Right ventricle myocardium superior (tissue), 1 donor: ENCODE measurements around the gene PXDN. TPM values are rescaled to one million over a fixed set of nuclear protein-coding genes. Genes with fewer than 3 reads are reported as not detected.

ENCODE experiments used
- ATAC-seq: fragments of 200-7000 bp; cut with Tn5 transposase; one replicate; pipeline ENCODE4 v1.9.1; 2020; ENCODE audit warnings: mild to moderate bottlenecking; ENCODE audit not compliant: poor library complexity
- DNase-seq: peaks from one replicate; pipeline ENCODE4 v3.0.0-alpha.2; 2020
- intact Hi-C: fragments of 100-400 bp; cut with DNase I; formaldehyde crosslinking; loops from one replicate; pipeline ENCODE4 v1.11.2; 2022
- total RNA-seq: library from RNA; stranded (reverse); fragmentation: NEBNext Ultra II Directional; extraction: Animal tissue kit (Norgen Biotek cat#: 25700); gene quantifications from one replicate; pipeline ENCODE4 v1.2.1, GENCODE V29; 2021
- donor health status: DM: no; HTN: yes; CAD: no; lungs with severe emphysema.

Gene PXDN
- total RNA-seq, 1 donor from 2014 or later = 15.6 TPM

DNA sequence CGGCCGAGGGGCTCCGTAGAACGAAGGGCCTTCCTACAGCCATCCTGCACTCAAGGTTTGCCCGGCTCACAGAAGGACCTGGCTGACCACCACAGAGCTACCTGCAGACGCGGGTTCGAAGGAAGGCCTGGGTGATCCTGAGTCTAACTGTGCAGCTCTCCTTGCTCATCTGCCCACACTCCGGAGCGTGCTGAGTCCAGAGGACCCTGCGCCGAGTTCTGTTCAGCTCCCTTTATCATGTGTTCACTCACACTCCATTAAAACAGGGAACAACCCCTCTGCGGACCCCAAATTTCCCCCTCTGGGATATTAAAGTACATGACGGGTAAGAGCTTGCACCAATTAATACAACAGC is 138.3 kb downstream of the PXDN start:
- DNase-seq (no peak), ATAC-seq (no peak)
- intact Hi-C loops = no loop called here

- peak; percentile 77 for DNase-seq
- ATAC-seq = peak; percentile 59
- intact Hi-C loops = no loop called here
Observed at GRCh38 chr2:1605102-1606045, 138.9 kb downstream of the PXDN start.

- ATAC-seq (no peak), DNase-seq (no peak)
- intact Hi-C loops = no loop called here
Observed at GRCh38 chr2:1603521-1603920, 140.8 kb downstream of the PXDN start.

DNA sequence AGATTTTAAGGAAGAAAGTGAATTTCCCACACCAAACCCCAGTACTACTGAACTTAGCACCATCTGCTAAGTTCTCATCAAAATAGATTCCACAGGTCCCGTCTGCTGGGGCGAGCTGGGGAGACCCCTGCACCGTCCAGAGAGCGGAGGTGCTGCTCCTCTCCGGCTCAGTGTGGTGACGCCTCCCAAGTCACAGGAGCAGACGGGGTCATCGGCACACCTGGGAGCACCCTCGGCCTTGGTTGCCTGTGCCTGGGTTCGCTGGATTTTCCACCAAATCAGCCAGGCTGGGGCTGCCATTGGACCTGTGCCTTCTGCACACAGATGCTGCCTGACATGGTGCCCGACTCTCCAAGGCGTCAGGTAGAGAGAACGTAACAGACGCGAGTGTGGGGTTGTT is 141.3 kb downstream of the PXDN start:
- intact Hi-C loops = no loop called here
- no peak for ATAC-seq
- DNase-seq = no peak

- intact Hi-C loops = no loop called here
- no peak for ATAC-seq
- DNase-seq = no peak
Observed at GRCh38 chr2:1602278-1603010, 141.9 kb downstream of the PXDN start.

- intact Hi-C loops = no loop called here
- peak; percentile 64 for DNase-seq
- ATAC-seq = peak; percentile 43
Observed at GRCh38 chr2:1601471-1602277, 142.6 kb downstream of the PXDN start.

DNA sequence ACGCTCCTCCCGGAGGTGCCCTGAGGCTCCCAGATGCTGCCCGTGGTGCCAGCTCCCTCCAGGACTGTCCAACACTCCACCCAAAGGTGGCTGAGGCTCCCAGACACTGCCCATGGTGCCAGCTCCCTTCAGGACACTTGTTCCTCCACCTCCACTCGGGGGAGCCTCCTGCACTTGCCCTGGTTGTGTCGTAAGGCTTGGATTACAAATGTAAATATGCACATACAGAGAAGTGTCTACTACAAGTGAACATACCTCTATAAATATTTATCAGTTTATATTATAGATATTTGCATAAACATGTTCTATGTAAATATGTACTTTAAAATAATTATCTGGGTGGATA is 143.3 kb downstream of the PXDN start:
- DNase-seq = no peak
- no peak for ATAC-seq
- intact Hi-C loops = no loop called here

DNA sequence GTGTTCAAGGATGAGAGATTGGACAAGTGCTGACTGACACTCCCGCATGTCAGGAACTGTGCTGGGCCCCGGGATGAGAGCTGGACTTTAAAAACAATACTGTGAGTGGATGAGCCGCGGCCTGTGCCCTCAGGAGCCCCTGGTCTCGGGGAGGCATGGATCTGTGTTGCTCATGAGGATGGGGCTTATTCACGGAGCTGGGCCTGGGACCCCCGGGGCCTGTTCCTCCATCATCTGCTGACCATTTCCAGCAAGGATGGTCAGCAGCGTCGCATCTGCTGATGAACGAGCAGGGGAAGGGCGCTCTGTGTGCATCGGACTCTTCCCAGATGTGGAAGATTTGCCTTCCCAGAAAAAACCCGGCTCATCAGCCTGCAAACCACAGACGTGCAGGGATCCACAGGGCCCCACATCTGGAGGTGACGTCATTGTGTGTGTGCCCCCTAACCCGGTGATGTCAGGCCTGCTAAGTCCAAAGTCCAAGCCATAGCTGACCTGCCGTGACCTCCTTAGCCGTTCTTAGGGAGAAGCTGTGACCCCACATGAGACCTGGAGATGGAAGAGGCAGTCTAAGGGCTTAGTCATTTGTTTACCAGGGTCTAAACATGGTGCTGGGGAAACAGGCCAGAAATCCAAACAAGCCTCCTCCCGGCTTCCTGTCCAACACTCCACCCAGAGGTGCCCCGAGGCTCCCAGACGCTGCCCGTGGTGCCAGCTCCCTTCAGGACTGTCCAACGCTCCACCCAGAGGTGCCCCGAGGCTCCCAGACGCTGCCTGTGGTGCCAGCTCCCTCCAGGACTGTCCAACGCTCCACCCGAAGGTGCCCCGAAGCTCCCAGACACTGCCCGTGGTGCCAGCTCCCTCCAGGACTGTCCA is 143.9 kb downstream of the PXDN start:
- no peak for DNase-seq
- no peak for ATAC-seq
- intact Hi-C loops = no loop called here

DNA sequence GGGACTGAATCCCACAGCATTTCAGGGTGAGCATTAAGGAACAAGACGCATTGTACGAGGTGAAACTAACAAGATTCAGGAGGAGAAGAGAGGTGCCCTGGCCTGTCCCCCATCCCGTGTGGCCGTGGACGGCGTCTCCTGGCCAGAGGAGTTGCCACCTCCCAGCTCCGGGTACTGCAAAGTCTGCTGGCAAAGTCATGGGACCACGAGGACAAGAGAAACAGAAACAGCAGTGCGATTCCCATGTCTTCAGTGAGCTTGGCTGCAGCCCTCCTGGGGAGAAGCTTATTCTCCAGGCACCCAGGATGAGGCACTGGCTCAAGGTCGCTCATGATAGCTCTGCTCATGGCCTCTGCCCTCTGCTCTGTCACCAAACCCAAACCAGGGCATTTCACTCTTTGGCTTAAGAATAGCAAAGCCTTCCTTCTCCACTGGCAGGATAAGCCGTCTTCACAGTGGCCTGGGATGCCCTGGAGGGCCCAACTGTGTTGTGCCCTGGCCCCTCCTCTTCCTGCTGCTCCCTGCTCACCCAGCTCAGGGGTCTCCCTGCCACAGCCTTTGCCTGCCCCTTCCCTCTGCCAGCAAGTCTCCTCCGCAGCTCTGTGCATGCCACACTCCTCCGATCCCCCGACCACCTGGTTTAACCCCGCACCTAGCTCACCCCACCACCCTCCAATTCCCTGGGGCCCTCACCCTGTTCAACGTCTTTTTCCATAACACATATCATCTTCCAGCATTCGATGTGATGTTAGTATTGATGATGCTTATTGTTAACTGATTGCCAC is 144.8 kb downstream of the PXDN start:
- ATAC-seq = no peak
- intact Hi-C loops = no loop called here
- DNase-seq = no peak

DNA sequence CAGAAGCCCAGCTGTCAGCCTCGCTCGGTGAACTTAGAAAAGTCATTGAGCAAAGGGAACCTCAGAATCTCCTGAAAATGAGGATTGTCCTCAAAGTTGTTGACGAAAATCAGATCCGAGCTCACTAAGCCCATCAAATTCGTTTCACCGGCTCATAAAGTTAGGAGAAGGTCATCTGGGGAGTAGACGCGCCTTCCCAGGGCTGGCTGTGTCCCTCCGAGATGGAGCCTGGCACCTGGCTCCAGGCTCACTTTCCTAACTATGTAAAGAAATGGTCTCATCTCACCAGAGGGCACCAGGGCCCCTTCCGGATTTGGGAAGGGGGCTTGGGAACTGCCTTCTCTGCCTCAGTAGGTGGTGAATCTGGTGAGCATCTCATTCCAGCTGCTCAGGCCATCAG is 145.5 kb downstream of the PXDN start:
- intact Hi-C loops = no loop called here
- DNase-seq (no peak), ATAC-seq (no peak)

DNA sequence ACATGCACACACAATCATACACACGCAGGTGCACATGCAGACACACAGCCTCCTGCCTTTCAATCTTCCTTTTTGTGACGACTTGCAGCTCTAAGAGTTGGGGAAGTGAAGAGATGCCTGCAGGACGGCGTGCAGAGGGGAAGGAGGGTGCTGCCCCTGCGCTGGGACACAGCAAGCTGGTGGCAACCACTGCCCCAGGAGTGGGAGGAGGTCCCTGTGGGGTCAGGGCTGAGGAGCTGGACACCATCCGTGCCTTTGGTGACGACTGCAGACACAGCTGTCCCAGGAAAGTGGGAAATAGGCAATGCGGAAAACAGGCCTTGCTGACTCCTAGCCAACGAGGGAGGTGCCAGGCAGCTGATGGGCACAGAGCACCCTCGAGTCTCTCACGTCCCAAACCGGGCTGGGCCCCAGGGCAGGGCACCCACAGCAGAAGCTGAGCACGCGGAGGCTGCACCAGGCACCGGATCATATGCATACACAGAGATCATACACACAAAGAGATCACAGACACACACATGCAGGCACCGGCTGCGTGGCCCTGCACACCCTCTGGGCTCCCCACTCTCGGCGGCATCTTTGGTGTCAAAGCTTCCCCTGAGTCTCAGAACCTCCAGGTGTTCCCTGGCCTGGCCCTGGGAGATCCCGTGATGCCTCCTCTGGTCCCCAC is 146.1 kb downstream of the PXDN start:
- ATAC-seq = no peak
- intact Hi-C loops = no loop called here
- no peak for DNase-seq

DNA sequence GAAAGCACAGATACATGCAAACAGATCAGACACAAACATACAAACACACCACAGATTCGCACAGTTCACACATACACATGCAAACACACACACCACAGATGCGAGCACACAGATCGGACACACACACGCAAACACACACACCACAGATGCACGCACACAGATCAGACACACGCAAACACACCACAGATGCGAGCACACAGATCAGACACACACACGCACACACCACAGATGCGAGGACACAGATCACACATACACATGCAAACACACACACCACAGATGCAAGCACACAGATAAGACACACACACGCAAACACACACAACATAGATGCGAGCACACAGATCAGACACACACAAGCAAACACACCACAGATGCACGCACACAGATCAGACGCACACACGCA is 149.0 kb downstream of the PXDN start:
- intact Hi-C loops = no loop called here
- no peak for ATAC-seq

GRCh38 chr2:1594373-1595171 is 149.7 kb downstream of the PXDN start:
- no peak for ATAC-seq
- intact Hi-C loops = loop anchor here (5.0 kb wide), 1 partner anchor 153 kb away; no protein-coding TSS in a partner anchor
- no peak for DNase-seq

More for the DNA sequence above, 149.0 kb downstream of the PXDN start:
- no peak for DNase-seq

DNA sequence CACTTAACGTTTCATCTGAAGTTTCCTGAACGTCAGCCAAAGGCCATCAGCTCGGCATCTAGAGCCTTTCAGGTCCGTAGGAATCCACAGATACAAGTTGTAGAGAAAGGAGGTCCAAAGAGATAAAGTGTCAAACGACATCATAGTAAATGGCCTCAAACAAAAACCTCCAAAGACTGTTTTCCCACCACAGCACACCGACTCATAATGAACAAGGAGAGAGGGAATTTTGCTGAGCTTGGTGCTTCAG is 150.3 kb downstream of the PXDN start:
- intact Hi-C loops = loop anchor here (5.0 kb wide), 1 partner anchor 153 kb away; no protein-coding TSS in a partner anchor
- ATAC-seq (no peak), DNase-seq (no peak)

- DNase-seq (peak; percentile 58), ATAC-seq (peak; percentile 26)
- intact Hi-C loops = loop anchor here (5.0 kb wide), 1 partner anchor 154 kb away; no protein-coding TSS in a partner anchor
Observed at GRCh38 chr2:1593371-1594122, 150.8 kb downstream of the PXDN start.
